Hypothalamus (tissue), 51 donors: ENCODE measurements around the gene PLAU.
"Not testable (repeated sequence)": the region's sequence is repeated elsewhere in the genome, so short reads cannot be mapped to it uniquely, and the experiment has no call there.

Experiments used
- DNase-seq, 51 donors: peaks; one replicate each; lab custom pipeline; 2025; lab: John Stamatoyannopoulos, UW

PLAU gene

GRCh38 chr10:73944356-73945100, 33.6 kb downstream of the PLAU start:
- no peak for DNase-seq

GRCh38 chr10:73946253-73947145, 35.6 kb downstream of the PLAU start:
- DNase-seq, result no peak

GRCh38 chr10:73948947-73949633, 38.2 kb downstream of the PLAU start:
- no peak for DNase-seq

- no peak for DNase-seq
Measured at GRCh38 chr10:73950155-73950948, 39.4 kb downstream of the PLAU start.

- DNase-seq, result no peak
Measured at GRCh38 chr10:73953665-73954064, 42.7 kb downstream of the PLAU start.

- DNase-seq, result no peak
Measured at GRCh38 chr10:73954737-73955136, 43.8 kb downstream of the PLAU start.

GRCh38 chr10:73955719-73956118, 44.8 kb downstream of the PLAU start:
- no peak for DNase-seq

GRCh38 chr10:73956476-73957359, 45.8 kb downstream of the PLAU start:
- DNase-seq, result peak in 4 of 51 donors; percentile 3 to 22 (median 6)

- DNase-seq, result no peak
Measured at GRCh38 chr10:73959484-73960243, 48.7 kb downstream of the PLAU start.

- no peak for DNase-seq
Measured at GRCh38 chr10:73962386-73962785, 51.5 kb downstream of the PLAU start.

GRCh38 chr10:73963533-73963932, 52.6 kb downstream of the PLAU start:
- DNase-seq, result not testable (repeated sequence)

- no peak for DNase-seq
Measured at GRCh38 chr10:73964743-73965142, 53.8 kb downstream of the PLAU start.

- DNase-seq, result not testable (repeated sequence)
Measured at GRCh38 chr10:73965267-73965889, 54.4 kb downstream of the PLAU start.

GRCh38 chr10:73965890-73966768, 55.2 kb downstream of the PLAU start:
- peak in 10 of 51 donors; percentile 5 to 41 (median 18) for DNase-seq

GRCh38 chr10:73967022-73967429, 56.1 kb downstream of the PLAU start:
- DNase-seq, result no peak
